Middle frontal gyrus (tissue), 1 donor: ENCODE data around the gene OTULIN.

Experiments
- DNase-seq: peaks from one replicate; pipeline ENCODE4 v3.0.0-alpha.2; 2015; ENCODE audit warnings: low spot score; ENCODE audit errors: extremely low spot score

The OTULIN gene

DNA sequence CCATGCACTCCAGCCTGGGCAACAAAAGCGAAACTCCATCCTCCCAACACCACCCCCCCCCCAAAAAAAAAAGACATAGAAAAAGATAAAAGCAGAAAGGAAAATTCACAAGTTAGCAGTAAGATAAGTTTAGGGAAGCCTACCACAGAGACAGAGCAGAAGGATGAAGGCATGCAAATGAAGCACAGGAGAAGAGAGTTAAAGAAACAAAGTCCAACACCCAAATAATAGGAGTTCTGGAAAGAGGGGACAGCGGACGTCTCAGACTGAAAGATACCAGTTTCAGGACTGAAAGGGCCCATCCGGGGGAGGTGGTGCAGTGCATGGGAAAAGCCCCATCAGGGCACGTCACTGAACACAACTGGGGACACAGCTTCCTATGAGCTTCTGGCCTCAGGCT lies 54.3 kb downstream of the OTULIN start:
- DNase-seq = no peak

DNA sequence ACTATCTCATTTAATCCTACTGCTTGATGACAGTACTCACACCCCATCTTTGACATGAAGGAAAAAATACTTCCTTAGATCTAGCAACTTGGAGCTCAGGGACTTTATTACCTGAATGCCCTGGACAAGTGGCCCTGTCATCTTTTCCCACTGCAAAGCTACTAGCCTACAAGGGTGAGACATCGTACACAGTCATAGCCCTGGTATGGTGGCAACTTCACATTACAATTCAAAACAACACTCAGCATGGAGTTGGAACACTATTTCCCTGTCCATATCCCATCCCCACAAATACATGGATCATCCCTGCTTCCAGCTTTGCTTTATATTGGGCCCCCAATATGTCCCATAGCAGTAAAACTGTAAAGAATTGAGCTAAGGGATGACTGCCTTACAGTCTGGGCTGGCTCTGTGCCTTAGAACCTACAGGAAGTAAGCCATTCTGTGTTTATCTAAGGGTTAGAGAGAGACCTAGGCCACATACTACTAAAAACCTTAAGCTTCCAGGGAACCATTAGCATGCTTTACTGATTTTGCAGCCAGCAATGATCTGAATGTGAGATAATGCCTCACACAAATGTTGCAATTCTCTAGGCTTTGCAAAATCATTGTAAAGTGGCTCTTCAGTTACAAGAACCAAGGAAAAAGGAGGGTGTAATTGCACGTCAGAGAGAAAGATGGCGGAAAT lies 55.9 kb downstream of the OTULIN start:
- no peak for DNase-seq

GRCh38 chr5:14721990-14722656 lies 57.6 kb downstream of the OTULIN start:
- no peak for DNase-seq

GRCh38 chr5:14722923-14723322 lies 58.4 kb downstream of the OTULIN start:
- DNase-seq = no peak

- DNase-seq = no peak
Observed at GRCh38 chr5:14723701-14724132, 59.2 kb downstream of the OTULIN start.

- no peak for DNase-seq
Observed at GRCh38 chr5:14724633-14725032, 60.1 kb downstream of the OTULIN start.

- DNase-seq = no peak
Observed at GRCh38 chr5:14726066-14726838, 61.7 kb downstream of the OTULIN start.

DNA sequence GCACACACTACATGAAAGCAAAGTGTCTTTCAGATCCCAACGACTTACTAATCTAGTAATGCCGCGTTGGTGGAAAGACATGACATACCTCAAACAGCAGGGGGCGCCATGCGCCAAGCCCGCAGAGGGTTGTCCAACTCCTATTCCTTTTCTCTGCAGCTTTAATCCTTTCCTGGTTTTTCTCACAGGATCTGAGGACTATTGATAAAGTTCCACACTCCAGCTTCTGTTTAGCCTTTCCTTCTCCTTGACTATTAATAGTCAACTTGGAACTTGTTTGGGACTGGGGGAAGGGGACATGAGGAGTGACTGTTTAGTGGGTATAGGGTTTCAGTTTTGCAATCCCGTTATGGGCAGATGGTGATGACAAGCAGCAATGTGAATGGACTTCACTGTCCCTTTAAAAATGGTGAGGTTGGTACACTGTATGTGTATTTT lies 62.9 kb downstream of the OTULIN start:
- peak; percentile 85 for DNase-seq

GRCh38 chr5:14727928-14728458 lies 63.5 kb downstream of the OTULIN start:
- no peak for DNase-seq

DNA sequence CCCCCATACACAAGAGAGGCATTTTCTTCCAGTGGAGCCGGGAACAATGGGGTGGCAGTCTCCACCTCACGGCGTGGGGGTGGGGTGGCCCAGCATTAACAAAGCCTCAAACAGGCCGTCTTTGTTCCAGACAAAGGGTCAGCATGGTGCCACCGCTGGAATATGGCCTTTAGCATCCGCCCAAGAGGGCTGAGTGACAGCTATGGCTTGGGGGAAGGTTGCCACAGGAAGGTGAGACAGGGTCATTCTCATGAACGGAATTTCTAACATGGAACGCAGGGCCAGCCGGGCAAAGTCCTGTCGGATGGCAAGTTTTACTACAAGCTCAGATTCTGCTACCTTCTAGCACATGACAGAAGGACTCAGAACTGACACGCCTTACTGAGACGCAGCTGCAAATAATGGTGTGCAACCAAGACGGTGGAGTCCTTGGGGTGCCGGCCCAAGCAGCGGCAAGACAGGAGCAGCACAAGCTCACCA lies 64.0 kb downstream of the OTULIN start:
- peak; percentile 15 for DNase-seq

DNA sequence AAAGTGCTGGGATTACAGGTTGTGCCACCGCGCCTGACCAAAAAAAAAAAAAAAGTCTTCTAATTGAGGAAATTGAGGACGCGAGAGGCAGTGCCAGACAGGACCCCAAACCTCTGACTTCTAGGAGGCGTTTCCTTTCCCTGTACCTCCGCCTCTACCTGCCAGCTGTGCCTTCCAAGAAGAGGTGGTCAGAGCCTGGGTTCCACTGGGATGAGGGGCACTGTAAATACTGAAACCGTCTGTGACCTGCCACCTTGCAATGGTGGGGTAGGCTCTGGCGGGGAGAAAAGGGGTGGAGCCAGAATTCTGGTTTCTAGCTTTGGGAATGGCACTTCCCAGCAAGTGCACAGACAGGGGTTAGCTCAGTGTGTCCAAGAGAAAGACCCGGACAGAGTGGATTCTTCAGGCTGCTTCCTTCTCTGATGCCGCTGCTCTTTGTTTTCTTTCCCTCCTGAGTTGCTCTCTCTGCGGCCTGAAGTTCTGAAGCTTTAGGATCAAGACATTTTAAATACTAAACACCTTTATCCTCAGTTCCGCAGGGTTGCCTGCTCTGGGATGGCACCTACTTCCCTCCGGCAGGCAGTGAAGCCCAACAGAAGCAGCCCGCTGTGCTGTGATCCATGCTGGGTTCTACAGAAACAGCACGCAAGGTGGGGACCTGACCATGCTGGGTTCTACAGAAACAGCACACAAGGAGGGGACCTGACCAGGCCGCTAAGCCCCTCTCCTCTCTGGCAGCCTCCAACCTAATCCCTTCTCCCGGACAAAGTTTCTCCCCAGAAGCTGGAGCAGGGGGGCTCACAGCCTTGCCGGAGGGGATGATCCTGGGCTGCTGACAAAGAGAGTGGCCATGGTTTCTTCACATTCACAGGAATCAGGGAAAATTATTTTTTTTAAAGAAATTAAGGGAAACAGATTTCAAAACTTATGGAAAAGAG lies 65.2 kb downstream of the OTULIN start:
- DNase-seq = no peak

GRCh38 chr5:14730466-14730865 lies 65.9 kb downstream of the OTULIN start:
- DNase-seq = no peak

GRCh38 chr5:14730881-14731280 lies 66.4 kb downstream of the OTULIN start:
- no peak for DNase-seq

DNA sequence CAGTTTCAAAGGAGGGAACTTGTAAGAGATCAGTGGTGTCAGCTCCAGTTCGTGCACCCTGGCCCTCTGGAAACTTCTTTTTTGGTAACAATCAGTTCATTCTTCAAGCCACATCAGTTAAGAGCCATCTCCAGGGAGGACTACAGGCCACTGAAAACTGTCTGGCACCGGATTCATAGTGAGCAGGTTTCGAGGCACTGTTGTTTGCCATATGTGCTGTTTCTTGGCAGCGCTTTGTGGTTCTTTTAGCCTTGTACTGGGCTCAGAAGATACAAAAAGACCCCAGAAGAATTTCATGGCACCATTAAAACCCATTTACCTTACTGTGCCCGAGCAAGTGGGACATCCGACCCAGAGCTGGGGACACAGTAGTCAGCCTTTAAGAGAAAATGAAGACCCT lies 68.5 kb downstream of the OTULIN start:
- DNase-seq = no peak

DNA sequence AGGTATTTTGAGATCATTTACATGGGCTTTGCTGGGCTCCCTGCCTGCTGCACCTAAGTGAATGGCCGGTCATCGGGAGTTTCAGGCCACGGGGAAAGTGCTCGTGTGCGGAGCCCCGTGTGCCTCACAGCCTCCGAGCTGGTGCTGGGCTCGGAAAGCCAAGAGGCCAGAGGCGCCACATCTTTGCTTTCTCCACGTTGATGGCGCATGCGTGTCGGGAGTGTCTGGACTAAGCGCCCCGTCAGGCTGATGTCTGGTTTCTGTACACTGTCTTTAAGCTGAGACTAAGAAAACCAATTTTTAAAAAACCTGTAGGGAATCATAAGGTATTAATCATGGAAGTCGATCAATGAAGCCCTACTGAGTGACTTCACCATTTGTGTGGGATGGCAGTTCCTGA lies 69.1 kb downstream of the OTULIN start:
- DNase-seq = no peak

DNA sequence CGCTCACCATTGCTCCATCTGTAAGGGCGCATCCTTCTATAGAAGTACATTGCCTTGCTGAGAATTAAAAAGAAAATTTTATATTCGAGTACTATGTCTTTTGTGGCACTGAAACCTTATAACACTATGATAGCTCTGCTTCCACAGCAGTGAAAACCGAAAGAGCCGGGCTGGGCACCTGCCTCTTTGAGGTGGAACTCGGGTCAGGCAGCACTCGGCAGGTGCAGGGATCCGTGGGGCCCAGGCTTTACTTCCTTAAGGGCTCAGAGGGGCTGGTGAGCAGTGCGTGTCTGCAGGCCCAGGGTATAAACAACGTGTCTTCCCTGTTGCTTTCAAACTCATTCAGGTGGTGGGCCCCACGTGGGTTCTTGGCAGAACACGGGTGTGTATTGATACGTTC lies 69.9 kb downstream of the OTULIN start:
- no peak for DNase-seq

- no peak for DNase-seq
Observed at GRCh38 chr5:14735944-14736343, 71.4 kb downstream of the OTULIN start.

DNA sequence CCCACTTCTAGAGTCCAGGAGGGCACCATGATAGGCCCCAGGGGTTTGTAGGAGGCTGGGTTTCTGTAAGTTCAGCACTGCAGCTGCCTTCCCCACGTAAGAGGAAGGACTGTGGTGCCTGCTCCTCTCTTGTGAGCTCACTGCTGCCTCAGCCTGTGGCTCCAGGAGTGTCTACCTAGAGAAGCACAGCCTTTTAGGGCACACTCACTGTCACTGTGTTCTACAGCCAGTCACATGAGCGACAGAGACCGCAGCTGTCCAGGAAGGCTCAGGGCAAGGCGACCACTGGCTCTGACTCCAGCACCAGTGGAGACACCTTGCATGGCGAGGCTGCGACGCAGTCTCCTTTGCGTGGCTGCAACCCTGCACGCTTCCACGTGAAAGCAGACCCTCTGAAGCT lies 72.8 kb downstream of the OTULIN start:
- DNase-seq = no peak

GRCh38 chr5:14738050-14738449 lies 73.5 kb downstream of the OTULIN start:
- DNase-seq = no peak

- no peak for DNase-seq
Observed at GRCh38 chr5:14739538-14739937, 75.0 kb downstream of the OTULIN start.

GRCh38 chr5:14739981-14740380 lies 75.5 kb downstream of the OTULIN start:
- DNase-seq = no peak
